Hematopoietic multipotent progenitor cell treated with erythropoietin and hydrocortisone succinate and interleukin-3 and kit ligand, for 15 days (in vitro differentiated cells): ENCODE results near the gene PLAC9.
"Not testable (repeated sequence)": the region's sequence is repeated elsewhere in the genome, so short reads cannot be mapped to it uniquely, and the experiment has no call there.

Experiments used
- DNase-seq: peaks from one replicate; pipeline ENCODE4 v3.0.0-alpha.2; 2015; ENCODE audit warnings: low spot score

PLAC9 gene

DNA sequence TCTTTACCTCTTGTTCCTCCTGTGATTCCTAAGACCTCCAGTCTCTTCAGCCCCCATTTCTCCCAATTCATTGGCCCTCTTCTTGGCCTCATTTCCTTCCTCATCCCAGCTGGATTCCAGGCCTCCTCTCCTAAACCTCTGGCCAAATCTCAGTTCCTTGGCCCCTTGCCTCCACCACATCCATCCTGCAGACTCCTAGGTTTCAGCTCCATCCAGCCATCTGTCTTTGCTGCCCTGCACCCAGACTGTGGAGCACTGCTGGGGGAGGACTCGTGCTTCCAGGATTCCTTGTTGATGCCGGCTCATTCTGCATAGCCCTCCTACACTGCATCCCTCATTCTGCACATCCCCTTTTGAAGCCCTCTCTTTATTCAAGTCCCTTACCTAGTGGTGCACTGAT is 6.7 kb downstream of the PLAC9 start:
- DNase-seq: no peak

DNA sequence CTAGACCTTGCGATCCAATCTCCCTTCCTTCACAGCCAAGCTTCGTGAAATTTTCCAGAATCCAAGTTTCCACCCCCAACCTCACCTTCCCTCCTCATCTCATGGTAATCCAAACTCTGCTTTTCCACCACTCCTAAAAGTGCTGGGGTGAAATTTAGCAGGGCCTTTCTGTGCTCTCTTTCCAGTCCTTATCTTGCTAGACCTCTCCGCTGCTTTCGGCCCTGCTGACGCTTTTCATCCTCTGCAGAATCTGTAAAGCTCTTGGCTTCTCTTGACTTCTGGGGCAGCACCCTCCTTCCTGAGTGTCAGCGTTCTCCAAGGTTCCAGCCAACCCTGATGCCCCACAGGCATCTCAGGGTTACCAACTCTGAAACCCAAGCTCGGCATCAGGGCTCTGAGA is 7.7 kb downstream of the PLAC9 start:
- DNase-seq: no peak

DNA sequence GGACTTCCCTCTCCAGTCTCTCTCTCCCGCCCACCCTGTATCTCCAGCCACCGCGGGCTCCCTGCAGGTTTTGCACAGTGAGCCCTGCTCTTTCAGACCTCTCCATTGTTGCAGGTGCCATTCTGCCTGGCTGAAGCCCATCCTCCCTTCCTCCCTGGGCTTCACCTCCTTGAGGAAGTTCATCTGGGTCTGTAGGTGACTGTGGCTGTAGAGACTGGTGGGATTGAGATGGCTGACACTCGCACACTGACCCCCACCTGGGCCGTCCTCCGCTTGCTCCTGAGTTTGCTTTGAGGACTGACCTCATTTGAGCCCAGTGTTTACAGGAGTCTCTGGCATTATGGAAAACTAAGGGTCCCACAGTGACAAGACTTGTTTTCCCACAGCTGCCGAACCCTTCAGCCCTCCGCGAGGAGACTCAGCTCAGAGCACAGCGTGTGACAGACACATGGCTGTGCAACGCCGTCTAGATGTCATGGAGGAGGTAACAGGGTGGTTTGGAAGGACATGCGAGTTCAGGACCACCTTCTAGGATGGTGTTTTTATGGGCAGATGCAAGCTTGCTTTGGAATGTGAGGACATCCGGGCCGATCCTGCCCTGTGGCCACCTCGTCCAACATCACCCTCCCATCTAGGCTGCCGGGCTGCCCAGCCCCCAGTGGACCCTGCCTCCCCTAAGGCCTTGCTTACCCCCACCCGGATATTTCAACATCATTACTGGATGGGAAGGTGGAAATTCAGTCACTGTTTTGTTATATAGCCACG is 9.3 kb downstream of the PLAC9 start:
- DNase-seq: no peak

DNA sequence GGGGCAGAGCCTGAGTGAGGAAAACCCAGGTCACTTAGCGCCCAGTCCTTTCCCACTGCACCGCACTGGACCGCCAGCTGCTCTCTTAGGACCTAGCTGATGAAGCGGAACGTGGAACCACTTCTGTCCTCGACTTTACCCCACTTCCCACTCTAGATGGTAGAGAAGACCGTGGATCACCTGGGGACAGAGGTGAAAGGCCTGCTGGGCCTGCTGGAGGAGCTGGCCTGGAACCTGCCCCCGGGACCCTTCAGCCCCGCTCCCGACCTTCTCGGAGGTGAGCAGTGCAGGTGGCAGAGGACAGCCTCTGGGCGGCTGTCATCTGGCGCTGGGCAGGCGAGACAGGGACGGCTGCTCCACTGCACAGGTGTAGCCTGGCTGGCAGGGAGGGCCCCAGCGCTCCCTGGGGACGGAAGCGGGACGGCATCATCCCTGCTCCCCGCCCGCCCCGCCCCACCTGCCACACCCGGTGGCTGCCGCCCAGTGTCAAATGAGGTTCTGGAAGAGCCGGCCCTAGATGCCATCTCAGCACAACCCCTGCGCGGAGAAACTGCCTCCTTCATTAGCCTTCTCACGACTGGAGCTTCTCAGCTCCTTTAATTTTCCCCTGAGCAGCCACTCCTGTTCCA is 11.7 kb downstream of the PLAC9 start:
- DNase-seq: no peak

DNA sequence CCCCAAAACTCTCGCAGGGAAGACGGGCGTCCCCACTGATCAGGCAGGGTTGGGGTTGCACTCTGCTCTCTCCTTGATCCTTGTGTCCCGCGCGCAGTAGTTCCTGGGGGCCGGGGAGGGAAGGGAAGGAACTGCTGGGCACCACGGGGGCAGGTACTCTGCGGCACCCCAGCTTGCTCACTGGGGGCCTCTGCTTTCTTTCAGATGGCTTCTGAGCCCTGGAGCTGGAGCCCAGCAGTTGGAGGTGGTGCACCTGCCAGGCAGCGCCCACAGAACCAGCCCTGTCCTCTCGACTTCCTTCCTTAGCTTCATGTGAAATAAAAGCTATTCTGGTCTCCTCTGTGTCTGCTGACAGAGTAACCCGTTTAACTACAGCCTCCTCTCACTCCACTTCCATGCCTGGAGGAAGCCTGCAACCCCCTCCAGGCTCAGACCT is 12.2 kb downstream of the PLAC9 start:
- no peak for DNase-seq

DNA sequence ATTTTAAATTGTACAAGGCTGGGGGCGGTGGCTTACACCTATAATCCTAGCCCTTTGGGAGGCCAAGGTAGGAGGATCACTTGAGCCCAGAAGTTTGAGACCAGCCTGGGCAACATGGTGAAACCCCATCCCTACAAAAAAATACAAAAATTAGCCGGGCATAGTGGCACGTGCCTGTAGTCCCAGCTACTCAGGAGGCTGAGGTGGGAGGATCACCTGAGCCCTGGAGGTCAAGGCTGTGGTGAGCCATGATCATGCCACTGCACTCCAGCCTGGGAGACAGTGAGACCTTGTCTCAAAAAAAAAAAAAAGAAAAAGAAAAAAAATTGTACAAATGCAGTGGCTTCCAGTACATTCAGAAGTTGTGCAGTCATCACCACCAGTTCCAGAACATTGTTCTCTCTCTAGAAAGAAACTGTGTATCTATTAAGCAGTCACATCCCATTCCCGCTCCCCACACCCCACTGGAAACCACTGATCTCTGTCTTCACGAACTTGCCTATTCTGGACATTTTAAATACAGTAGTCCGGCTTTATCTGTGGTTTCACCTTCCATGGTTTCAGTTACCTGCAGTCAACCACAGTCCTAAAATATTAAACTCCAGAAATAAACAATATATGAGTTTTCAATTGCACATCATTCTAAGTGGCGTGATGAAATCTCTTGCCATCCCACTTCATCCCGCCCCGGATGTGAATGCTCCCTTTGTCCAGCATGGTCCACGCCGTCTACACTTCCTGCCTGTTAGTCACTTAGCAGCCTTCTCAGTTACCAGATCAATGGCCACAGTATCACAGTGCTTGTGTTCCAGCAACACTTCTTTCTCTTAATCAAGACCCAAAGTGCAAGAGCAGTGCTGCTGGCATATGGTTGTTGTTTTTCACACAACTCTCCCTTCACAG is 13.1 kb downstream of the PLAC9 start:
- not testable (repeated sequence) for DNase-seq

DNA sequence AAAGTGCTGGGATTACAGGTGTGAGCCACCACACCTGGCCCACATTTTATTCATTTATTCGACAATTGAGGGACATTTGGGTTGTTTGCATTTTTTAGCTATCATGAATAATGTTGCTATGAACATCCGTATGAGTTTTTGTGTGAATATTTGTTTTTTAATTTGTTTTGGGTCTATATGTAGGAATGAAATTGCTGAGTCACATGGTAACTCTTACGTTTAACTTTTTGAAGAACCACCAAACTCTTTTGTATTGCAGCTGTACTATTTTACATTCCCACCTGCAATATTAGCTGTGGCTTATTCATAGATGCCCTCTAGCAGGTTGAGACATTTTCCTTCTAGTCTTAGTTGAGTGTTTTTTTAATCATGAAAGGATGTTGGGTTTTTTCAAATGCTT is 14.4 kb downstream of the PLAC9 start:
- no peak for DNase-seq

DNA sequence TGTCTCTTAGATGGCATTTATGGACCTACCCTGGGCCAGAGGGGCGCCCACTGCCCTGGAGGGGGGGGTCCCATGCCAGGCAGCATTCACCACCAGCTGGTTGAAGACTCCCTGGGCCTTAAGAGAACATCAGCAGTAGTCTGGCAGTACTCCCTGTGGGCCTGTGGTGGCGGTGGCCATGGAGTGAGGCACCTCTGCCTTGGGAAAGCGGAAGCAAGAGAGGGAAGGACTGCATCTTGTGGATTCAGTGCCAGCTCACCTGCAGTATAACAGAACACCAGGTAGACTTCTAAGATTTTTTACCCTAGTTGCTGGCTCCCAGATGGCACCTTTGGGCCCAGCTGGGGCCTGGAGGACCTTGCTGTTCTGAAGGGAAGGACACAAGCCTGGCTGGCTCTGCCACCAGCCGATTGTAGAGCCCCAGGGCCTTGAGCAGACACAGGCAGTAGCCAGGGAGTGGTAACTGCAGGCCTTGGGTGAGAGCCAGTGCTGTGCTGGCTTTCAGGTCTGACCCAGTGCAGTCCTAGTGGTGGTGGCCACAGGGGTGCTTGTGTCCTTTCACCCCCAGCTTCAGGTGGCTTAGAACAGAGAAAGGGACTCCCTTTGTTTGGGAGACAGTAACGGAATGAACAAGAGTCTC is 15.8 kb downstream of the PLAC9 start:
- no peak for DNase-seq

DNA sequence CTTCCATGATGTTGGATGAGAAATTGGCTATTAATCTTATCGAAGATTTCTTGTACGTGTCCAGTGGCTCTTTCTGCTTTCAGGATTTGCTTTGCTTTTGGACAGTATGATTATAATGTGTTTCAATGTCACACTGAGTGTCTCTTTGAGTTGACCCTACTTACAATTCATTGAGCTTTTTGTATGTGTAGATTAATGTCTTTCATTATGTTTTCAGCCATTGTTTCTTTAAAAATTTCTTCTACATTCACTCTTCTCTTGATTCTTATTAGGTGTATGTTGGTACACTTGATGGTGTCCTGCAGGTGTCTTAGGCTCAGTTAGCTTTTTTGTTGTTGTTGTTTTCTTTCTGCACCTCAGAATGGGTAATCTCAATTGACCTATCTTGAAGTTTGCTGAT is 16.6 kb downstream of the PLAC9 start:
- no peak for DNase-seq

DNA sequence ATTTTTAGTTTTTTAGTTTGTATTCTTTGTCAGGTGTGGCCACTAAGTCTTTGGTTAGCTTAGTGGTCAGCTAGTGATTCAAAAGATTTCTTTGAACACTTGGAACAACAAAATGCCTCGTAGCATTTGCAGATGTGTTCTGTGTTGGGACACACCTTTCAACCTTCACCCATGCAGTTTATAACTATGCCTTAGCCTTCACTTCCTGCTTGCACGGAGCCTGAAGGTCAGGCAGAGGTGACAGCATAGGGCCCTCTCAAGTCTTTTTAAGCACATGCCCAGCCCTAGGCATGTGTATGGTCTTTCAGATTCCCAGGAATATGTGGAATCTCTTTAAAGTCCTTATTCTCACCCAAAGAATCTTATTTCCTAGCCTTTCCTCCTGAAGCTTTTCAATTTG is 17.6 kb downstream of the PLAC9 start:
- DNase-seq: no peak

DNA sequence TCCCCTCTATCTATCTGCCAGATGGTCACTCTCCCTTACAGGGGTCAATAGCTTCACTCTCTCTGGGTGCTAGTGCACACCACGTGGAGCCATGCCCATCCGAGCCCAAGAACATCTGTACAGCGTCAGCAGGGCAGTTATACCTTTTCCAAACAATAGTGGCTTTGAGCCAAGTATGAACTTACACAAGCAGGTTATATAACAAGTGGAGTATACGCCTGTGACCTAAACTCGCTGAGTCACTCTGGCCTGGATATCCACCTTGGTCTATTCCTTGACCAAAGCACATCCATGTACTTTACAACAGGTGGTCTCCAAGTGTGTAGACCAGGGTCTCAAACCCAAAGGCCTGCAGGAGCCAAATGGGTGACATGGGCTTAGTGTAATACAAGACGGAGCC is 20.3 kb downstream of the PLAC9 start:
- DNase-seq: no peak

DNA sequence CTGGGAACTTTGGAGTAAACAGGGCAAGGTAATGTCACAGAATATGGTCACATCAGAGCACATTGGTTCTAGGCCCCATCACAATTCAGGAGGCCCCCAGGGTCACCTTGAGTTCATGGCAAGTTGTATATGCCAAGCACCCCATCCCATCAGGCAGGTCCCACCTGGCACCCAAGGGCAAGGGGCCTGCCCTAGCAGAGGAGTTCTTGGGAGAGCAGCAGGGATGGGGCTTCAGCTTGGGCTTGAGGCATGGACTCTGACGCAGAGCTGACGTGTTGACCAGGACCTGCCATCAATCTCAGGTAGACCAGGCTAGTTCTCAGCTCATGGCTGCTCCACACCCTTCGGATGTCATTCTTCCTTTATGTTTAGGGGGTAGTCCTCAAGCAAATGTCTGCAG is 20.9 kb downstream of the PLAC9 start:
- DNase-seq: no peak

DNA sequence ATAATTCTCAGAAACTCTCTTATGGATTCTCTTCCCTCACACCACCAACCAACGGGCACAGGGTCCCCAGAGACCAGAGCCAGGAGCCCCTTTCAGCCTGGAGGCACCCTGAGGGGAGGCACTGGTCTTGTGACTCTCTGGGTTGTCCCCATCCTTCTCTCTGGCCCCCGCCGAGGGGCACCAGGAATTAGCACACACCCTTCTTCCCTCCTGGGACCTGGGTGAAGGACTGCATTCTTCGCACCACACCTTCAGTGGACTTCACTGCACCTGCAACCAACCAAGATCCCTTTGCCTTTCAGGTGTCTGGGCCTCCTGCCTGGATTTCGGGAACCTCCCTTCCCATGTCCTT is 22.1 kb downstream of the PLAC9 start:
- DNase-seq: no peak

DNA sequence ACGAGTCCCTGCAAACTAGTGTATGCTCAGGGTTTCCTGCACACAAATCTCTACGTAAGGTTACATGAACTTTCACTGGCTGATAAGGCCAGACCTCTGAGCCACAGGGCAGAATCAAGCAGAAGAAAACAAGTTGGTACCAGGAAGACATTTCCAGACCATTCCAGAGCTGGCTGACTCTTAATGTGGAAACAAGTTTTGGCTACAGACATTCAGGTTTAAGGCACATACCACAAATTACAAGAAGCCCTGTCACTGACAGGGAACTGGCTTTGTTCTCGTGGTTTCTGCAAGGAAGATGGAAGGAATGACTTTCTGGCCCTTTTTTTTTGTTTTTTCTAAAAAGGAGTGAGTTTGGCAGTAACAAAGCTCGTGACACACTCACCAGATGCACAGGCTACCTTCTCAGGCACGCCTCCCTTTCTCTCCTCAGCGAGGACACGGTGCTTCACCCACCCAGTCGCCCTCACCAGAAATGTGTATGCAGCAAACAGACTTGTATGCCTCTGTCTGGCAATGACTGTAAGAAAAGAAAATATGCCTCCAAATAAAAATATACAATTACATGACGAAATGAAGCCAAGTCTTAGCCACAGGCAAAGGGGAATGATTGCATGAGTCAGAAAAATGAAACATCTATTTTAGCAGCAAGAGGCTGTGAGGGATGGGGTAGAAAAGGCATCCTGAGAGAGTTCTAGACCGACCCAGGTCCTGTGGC is 22.6 kb downstream of the PLAC9 start:
- no peak for DNase-seq

DNA sequence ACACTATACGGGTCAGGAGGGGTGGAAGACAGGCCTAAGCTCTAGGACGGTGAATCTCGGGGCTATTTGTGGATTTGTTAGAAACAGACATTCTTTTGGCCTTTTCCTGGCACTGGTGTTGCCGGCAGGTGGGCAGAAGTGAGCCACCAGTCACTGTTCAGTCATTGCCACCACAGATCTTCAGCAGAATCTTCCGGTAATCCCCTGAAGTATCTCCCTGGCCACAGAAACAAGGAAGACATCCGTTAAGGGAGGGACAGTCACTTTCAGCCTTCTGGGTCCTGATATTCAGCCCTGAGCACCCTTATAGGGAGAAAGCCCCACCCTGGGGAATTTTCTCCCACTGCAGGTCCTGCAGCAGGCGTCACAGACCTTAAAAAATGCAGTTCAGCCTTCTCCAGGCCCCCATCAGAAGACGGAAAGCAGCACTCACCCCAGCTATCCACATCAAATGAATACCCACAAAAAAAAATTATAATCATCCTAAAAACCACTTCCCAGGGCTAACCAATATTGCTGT is 23.2 kb downstream of the PLAC9 start:
- DNase-seq: no peak

DNA sequence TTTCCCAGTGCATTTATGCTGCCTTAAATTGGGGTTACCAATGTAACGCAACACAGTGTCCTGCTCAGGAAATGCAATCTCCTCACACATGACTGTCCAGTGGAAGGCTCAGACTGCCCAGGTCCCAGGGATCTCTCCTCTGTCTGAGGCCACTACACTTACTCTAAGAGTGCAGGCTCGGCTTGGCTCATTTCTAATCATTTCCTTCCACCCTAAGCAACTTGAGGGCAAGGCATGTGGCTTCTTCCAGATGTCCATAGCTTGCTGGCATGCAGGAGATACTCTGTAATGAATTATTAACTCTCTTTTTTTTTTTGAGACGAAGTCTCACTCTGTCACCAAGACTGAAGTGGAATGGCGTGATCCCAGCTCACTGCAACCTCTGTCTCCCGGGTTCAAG is 23.7 kb downstream of the PLAC9 start:
- DNase-seq: no peak

DNA sequence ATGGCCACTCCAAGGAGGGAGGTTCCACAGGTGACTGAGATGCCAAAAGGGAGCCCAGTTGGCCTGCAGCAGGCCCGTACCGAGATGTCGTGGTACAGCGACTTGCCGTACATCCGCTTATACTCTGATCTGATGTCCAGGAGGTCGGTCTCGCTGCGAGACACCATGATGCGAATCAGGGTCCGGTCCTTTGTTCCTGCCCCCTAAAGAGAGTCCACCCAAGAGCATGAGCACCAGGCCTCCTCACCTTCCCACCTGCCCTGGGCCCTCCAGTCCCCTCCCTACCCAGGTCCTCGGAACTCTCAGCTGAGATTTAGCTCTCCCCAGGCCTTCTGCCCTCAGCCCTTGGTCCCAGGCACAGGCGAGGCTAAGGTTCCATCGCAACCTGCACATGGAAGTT is 25.0 kb downstream of the PLAC9 start:
- DNase-seq: no peak

DNA sequence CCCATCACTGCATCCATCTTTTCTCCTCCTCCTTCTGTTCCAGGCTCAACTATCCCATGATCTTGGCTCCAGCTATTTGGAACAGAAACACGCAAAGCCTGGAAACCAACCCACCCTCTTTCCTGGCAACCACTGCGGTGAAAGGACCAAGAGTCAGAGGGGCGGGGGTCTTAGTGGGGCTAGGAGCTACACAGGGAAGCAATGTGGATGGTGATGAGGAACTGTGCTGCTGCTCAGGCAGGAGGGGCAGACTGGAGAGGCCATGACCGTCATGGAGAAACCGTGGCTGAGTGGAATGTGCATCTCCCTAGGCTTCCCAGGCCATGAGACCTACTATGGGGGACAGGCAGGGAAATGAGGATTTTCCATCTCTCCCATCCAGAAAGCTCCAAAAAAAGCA is 25.6 kb downstream of the PLAC9 start:
- no peak for DNase-seq

DNA sequence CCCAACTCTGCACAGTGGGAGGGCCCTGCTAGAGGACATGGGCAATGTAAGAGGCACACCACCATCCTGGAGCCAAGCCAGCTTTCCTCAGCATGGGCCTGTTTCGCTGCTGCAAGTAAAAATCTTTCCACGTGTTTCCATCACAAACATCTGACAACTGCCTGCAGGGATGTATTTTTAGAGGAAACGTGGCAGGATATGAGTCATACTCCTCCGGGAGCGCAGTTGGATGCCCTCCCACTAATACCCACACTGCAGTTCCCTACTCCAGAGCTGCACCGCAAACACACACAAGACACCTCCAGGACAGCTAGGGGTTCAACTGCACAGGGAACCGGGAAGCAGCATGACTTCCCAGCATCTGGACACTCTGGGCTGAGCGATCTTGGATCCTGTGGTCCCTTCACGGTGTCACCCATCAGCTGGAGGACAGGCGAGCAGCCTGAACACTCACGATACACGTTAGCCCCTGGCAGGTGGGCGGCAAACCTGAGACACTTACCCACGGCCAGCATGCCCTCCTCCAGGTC is 26.1 kb downstream of the PLAC9 start:
- no peak for DNase-seq

DNA sequence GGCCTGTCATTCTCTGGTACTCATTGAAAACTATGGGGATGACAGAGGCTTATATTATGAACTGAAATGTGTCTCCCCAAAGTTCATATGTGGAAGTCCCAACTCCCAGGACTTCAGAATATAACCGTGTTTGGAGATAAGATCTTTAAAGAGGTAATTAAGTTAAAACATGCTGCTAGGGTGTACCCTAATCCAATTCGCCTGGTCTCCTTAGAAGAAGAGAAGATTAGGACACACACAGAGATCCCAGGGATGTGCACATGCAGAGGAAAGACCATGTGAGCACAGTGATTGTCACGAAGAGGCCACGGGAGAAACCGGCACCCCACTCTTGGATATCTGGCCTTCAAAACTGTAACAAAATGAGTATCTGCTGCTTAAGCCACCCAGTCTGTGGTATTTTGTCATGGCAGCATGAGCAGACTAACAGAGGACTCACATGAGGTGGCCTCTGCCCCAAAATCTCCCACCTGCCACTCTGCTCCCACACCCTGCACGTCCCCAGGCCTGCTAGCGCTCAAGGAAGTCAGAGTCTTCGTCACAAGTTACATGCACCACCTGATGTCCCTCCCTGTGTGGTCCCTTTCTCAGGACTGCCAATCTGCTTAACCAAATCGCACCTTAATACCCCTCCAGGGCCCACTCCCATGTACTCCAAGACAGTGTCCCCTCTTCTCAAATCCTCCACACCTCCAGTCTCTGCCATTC is 26.8 kb downstream of the PLAC9 start:
- DNase-seq: no peak
